Tibial nerve (tissue), 4 donors: Measurements from ENCODE around the gene DENND4C.

ENCODE experiments used
- EP300 ChIP-seq, 2 donors: sonication (generic); formaldehyde crosslinking; IDR thresholded peaks; one replicate each; pipeline ENCODE4 v1.6.1; 2017; ENCODE audit warnings: antibody characterized with exemption in 2 of 2, mild to moderate bottlenecking in 1 of 2
- POLR2A ChIP-seq, 2 donors: fragments of 450-650 bp; IDR thresholded peaks; one replicate each; pipeline ENCODE4 v1.6.1; 2017; ENCODE audit warnings: antibody characterized with exemption in 2 of 2, mild to moderate bottlenecking in 2 of 2, moderate library complexity in 2 of 2
- TF ChIP-seq, protein P1 (sequence below), 5 experiments: fragments of 200-600 bp in 3 of 5; fragments of 450-650 bp in 2 of 5; sonication (generic) in 3 of 5; IDR thresholded peaks; one replicate each; pipeline ENCODE4 v1.5.1; 2016 to 2019; ENCODE audit warnings: antibody characterized with exemption in 5 of 5, mild to moderate bottlenecking in 3 of 5, moderate library complexity in 2 of 5

DNA sequence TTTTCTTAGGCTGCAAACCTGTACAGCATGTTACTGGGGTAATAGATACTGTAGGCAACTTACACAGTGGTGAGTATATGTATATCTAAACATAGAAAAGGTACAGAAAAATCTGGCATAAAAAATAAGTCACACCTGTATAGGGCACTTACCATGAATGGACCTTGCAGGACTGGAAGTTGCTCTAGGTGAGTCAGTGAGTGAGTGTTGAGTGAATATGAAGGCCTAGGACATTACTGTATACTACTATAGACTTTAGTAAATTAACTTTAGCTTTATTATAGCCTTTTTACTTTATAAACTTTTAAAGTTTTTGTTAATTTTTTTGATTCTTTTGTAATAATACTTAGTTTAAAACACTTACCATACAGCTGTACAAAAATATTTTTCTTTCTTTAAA, 51.3 kb downstream of the DENND4C start:
- TF ChIP-seq, protein P1, sequence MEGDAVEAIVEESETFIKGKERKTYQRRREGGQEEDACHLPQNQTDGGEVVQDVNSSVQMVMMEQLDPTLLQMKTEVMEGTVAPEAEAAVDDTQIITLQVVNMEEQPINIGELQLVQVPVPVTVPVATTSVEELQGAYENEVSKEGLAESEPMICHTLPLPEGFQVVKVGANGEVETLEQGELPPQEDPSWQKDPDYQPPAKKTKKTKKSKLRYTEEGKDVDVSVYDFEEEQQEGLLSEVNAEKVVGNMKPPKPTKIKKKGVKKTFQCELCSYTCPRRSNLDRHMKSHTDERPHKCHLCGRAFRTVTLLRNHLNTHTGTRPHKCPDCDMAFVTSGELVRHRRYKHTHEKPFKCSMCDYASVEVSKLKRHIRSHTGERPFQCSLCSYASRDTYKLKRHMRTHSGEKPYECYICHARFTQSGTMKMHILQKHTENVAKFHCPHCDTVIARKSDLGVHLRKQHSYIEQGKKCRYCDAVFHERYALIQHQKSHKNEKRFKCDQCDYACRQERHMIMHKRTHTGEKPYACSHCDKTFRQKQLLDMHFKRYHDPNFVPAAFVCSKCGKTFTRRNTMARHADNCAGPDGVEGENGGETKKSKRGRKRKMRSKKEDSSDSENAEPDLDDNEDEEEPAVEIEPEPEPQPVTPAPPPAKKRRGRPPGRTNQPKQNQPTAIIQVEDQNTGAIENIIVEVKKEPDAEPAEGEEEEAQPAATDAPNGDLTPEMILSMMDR (IDR thresholded peaks at IDR 0.05), result no peak
- TF ChIP-seq POLR2A (IDR thresholded peaks at IDR 0.05), result no peak
- no peak for TF ChIP-seq EP300 (IDR thresholded peaks at IDR 0.05)
